Stimulated activated CD4-positive, alpha-beta T cell treated with anti-CD3 and anti-CD28 coated beads, Interleukin-4, amount 100 ng/mL, for 4 hours (primary cell): Measurements from ENCODE around the gene BBX.

Experiments
- DNase-seq, 2 experiments: peaks; one replicate each; pipeline ENCODE4 v3.0.0-alpha.2; 2020

BBX gene

DNA sequence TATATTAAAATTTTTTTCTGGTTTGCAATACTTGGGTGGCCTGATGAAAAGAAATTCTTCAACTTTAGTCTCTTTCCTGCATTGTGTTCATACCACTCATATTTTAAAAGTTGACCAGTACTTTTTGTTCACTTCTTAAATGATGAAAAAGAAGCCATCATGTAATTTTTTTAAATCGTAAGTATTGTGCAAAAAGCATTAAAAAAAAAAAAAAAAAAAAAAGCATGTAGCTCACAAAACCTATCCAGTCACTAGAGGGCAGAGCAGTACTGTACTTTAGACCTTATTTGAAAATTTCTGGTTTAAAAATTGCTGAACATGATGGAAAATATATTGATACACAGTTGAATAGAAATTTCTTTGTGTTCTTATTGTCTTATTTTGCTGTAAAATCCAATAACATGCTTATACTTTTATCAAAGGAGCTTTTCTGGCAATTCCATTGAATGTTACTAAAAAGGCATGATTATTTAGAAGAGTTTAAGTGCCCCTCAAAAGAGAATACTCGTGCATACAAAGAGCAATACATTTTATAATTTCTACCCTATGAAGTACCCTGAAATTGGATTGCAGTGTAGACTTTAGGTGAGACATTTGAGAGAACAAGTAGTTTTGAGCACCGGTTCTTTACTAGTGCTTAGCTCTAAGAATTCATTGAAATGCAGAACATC, 137.7 kb downstream of the BBX start:
- no peak for DNase-seq

DNA sequence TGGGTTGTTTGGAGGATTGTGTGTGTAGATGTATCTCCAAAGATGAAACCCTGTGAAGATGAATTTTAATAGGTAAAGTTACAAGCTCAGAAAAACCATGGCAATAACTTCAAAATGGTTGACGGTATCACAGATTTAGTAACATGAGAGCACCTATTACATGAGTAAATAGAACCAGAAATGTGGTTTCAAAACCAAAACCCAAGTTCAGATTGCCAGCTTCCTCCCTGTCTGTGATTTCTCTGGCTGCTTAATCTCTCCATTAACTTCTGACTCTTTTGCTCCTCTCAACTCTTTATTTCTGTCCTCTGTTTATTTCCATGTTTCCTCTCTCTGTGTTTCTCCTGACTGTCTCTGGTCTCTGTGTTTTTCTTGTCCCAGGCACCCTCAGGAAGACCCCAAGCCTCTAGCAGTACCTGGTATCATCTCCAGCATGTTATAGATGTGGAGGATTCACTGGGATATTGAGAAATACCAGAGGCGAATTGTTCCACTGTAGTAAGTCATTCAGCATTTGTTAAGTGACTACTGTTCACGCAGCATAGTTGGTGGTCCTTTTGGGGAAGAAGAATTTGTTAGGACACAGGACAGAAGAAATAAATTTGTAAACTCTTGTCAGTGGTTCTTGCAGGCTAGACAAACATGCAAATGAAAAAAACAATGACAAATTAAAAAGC, 138.8 kb downstream of the BBX start:
- no peak for DNase-seq

DNA sequence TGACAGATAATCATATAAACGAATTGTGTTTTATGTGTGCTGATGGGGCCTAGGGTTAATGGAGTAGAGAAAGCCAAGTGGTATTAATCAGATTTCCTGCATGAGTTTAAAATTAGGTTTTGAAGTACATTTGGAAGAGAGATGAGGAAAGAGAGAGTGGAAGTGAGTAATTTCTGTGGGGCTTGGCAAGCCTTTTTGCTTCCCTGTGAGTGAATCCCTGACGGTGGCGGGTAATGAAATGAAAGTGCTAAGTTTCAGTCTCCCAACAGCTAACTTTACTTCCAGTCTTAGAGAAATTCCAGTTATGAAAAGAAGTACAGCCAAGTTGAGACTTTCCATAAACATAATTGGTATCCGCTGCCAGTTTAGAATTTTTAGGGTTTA, 139.4 kb downstream of the BBX start:
- DNase-seq = no peak

DNA sequence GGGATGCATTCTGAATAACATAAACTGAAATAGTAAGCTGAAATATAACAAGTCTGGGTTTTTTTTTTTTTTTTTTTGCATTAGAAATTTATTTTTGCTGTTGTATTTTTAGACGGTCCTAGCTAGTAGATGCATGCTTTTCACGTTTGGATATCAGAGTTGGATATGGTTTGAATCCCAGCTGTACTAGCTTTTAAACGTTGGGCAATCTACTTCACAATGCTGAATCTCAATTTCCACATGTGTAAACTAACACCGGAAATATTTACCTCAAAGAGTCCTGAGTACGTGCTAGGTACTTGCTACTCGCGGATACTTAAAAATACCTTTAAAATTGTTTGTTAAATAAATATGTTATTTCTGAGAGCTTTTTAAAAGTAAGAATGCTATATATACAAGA, 139.8 kb downstream of the BBX start:
- no peak for DNase-seq

DNA sequence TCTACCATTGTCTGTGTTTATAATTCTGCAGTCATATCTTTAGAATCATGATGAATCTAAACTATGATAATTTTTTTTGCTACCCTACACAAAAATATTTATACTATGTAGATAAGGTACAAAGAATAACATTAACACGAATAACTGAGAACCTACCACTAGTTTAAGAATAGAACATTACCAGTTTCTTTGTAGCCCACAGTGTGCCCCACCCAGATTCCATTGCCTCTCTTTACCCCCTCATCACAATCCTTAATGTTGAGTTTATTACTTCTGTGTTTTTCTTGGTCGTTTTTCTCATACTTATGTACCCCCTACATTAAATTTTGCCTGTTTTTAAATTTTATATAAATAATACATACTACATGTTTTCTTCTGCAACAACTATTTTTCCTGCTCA, 140.5 kb downstream of the BBX start:
- no peak for DNase-seq

DNA sequence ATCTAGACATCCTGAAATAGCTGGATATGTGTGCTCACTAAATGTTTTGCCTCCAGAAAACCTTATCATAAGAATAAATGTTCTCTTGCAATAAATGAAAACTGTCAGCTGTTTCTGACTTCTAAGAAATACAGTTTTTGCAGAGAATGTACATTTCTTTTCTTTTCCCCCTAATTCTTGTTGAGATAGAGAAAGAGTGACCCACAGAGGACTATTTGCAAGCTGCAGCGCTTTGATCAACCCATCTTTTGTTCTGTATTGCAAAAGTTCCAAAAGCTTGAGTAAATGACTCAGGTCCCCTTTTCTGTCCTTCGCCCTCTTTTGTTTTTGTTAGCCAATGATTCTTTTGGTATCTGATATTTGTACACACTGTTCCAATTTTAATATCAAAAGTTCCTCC, 141.9 kb downstream of the BBX start:
- no peak for DNase-seq

DNA sequence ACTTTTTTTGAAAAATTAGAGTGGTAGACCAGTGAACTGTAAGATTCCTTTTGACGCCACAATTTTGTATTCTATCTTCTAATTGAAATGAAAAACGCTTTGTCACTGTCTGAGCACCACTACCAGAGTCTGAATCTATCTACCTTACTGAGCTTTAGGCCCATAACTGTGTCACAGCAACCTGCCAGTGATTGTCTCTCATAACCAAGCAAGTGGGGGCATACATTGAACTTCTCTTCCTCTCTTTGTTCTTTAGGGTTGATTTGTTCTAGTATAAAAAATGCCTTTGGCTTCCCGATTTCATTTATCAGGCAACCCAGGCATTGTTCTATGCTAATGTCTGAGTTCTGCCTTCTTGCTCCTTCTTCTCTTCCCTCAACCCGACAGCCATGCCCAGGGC, 142.6 kb downstream of the BBX start:
- DNase-seq = no peak

DNA sequence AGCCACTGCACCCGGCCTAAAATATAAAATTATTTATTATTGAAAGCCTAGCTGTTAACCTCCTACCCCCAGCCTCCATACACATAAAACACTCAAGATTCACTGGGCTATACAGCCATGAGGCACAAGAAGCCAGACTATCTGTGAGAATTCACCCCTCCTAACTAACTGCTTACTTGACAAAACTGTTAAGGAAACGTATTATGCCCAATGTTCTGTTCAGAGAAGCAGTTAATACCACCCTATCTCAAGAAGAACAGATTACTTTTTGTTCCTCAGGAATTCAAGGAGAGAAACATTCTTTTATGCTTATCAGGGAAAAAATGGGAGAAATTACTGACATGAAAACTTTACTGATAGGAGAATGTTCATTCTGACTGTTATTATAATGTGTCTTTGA, 144.1 kb downstream of the BBX start:
- no peak for DNase-seq

DNA sequence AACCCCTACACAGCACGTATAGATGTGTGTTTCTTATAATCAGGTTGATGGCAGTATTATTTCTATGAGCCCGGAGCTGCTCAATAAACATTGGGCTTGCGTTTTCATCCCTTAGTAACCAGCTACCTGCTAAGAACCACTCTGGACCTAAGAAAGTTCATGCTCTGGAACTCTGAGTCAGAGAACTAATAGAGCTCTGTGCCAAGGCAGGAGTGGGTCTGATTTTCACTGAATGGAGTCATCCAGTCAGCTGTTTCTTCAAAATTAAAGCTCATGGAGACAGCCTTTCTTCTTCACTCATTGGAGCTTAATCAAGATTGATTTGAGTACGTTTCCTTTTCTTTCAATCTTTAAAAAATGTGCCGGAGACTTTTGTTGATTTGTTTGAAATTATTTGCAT, 145.7 kb downstream of the BBX start:
- no peak for DNase-seq

DNA sequence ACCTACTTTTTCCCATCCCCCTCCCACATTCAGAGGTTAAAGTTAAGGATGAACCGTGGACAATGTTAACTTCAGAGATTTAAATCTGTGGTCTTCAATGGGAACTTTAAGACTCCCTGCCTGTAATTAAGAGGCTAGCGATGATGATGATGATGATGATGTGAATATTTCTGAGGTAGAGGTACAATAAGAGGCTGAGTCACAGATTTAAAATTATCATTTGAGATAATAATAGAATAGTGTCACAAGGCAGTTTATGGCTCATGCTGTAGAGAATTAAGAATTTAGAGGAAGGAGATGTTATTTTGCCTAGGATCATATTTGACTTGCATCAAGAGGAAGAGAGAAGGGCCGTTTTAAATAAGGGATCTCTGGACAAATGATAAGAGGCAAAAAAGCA, 146.2 kb downstream of the BBX start:
- no peak for DNase-seq

DNA sequence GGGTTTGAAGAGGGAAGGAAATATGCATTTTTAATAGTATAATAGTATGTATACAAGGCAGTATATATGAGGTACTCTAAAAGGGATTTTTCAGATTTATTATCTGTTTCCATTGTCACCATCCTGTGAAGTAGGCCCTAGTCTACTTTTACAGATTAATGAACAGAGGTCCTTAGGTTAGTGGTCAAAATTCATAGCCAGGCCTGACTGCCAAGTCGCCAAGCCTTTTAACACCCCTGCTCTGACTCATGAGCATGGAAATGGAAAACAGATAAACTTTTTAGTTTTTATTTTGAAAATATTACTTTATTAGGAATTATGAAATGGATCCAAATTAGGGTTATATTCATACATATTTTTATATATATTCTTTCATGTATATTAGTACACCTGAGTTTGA, 146.9 kb downstream of the BBX start:
- DNase-seq = no peak

DNA sequence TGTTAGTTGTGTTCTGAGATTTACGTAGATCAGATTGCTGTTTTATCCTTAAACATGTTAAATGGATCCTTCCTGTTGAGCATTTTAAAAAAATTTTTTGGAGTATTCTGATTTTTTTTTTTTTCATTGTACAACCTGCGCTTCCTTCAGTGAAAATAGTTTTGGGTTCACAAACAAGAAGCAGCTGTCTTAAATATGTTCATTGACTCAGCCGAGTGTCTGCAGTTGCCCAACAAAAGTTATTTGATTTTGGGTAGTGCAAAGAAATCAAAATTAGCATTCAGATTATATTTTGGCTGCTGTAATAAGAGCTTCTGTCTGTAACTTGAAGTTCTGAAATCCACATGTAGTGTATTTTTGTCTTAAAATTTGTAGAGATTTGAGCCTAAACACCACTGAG, 148.2 kb downstream of the BBX start:
- DNase-seq = no peak

DNA sequence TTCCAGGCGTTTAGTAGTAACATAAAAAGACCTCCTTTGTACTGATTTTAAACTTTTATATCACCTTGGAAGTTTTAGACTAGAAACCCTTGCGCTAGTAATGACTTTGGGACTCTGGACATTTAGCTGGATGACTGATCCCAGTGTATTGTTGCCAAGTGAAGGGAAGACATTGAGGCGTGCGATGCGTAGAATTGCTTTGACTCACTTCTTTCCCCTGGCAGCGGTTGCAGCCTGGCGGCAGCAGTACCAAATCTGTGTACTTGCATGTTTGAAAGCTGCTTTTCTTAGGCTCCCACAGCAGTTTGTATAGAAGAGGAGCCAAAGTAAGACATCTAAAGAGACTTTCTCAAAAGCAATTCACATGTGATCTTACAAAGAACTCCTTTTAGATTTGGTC, 151.6 kb downstream of the BBX start:
- DNase-seq = no peak

DNA sequence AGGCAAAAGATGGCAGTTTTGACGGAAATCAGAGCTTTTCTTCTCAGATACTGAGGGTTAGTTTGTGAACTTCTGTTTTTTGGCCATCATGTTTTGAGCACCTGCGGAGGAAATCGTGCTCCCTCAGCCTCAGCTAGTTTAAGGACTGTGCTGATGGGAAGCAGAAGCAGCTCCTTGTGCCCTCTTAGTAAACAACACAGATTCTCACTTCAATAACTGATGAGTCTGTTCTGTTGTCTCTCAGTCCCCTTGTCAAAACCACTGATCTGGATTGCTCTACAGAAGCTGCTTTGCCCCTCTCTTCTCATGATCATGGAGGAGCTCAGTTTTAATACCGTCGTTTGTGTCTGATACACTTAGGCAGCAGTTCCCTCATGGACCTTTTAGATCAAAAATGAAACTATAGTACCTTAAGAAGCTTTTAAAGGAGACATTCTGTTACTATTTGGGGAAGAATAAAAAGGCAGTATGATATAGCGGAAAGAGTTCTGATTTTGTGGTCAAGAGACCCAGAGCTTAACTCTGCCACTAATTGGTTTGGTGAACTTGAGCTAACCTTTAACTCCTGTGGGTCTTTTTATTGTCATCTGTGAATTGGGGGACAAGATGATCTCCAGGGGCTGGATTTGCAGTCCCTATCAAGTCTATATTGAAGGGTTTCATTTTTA, 152.6 kb downstream of the BBX start:
- no peak for DNase-seq

DNA sequence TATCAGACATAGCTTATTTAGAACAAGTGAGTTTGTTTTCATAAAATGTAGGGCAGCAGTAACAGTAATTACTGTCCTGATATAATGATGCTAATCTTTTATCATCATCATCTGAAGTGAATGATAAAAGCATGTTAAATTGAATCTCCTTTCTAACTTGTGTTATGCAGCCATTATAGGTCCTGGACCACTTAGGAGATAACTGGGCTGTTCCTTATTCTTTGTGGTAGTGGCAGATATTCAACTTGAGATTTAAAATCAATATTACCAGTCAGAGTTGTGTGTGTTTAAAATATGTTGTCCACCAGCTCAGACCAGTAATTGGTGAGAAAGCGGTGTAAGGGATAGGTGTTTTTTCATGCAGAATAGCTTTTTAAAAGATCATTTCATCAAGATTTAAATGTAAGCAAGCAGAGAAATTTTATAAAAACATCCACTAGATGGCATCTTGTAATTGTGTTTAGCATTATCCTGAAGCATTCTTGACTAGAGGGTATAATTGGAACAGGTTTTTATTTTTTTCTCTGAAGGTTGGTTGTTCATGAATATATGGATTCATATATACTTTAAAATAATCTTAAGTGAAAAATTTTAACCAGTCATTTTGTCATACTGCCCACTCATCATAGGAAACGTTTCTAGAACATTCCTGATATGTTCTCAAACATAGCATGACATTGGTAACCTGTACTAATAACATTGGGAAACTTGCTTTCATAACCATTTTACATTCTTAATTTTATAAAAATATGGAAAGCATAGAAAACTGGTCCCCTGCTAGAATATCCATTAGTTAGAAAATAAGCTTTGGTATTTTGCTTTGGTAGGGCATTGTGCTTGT, 153.9 kb downstream of the BBX start:
- DNase-seq = no peak

DNA sequence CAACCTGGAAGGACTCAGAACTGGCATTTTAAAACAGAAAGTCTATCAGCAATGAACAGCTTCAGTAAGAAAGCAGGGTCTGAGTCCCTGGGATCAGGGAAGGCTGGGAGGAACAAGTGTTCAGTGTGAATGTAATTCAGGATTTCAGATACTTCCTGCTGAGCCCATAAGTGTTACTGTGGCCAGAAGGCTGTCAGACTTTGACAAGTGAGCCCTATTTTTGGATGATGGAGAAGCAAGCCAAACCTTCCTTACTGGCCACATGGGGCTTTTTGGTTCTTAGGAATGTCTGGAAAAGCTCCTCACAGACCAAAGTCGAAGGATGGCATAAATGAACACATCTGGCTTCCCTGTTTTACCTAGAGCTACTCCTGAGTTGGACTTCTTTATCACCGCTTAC, 157.2 kb downstream of the BBX start:
- no peak for DNase-seq

DNA sequence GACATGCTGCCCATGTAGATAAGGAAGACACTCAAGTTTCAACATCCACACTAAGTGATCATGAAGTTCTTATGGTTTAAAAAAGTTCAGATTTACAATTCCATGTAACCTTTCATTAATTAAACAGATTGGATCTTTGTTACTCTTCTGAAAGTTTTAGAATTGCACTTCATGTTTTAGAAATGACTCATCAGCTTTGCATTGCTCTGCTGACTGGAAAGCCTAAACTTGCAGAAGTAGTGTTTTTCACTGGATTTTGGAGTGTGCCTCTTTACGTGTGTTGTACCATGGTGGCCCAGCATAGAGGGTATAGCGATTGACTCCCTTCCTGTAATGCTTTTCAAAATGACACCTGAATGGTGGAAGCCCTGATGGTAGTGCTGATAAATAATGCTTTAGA, 157.9 kb downstream of the BBX start:
- DNase-seq = no peak

DNA sequence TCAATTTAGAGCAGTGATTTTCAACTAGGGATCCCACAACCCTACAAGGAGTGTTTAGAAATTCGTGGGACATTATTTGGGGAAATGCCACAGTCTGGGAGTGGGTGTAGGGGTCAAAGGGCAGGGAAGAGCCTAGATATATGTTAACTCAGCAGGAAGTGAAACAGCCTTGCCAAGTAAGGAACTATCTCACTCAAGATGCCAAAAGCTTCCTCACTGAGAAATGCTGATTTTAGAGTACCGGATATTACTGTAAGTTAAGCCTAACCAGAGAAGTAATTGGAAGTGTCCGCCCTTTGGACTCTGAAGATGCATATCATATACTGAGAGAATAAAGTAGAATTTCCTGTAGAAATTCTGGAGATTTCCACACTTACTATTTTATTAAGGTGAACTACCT, 158.6 kb downstream of the BBX start:
- DNase-seq = no peak

DNA sequence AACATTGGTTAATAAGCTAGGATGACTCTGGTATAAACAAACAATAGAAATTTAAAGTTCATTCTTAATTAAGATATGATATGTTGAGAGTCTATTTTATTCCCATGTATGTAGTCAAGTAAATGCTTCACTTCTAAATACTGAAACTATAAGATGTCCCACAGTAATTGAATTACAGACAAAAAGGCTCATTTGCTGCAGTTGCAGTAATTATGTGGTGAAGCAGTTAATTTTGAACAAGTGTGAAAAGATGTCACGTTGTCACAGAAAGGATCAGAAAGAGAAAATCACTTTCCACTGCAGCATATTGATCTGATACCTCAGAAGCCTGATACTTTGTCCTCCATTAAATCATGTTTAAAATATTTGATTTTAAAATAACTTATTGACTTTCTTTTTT, 159.8 kb downstream of the BBX start:
- no peak for DNase-seq

DNA sequence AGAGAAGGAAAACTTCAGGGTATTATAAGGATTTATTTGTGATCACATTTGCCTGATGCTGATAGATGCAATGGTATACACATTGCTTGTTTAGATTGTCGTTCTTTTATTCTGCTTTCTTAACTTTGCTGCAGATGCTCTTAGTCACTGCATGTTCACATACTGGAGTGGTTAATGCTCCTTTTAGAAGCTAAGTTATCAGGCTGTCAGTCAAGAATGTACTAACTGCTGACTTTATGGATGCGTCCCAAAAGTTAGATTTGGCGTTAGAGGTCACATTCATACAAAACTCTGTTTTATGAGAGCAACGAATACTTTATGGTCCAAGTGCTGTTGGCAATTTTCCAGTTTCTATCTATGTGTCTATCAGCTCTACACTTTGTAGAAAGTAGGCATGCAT, 160.7 kb downstream of the BBX start:
- no peak for DNase-seq

DNA sequence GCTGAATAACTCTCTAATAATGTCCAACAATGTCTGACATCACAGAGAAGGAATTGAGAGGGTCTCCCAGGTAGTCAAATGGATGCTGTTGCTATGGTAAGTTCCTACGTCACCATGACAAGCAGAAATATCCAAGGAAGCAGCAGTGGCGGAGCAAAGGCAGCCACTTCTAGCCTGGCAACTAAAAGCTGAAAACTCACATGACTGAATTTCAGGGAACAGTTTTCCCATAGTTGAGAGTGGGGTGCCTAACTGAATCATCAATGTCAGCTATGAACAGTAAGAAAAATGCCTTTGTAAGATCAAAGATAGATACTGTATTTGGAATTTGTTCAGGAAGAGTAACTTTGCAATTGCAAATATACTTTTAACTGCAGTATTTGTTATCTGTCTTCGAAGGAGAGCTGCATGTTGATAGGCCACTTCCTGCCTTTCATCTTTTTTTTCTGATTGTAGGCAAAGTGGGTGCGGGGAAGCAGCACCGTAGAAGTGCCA, 161.7 kb downstream of the BBX start:
- no peak for DNase-seq

DNA sequence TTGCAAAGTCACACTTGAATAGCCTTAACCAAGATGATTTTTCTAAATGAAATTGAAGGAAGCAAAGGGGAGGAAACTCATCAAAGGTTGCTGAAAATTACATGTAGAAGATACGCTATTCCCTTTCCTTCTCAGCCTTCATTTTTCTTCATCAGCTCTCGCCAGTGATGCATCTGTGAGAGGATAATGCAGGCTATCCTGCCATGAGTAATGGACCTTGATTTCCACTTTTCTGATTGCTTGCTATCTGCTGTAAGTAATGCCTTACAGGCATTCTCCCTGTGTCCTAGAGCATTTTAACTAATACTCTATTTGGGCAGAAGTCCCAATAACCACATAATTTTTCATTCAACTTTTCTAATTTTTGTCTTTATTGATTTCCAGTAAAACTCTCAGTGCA, 162.6 kb downstream of the BBX start:
- DNase-seq = no peak

DNA sequence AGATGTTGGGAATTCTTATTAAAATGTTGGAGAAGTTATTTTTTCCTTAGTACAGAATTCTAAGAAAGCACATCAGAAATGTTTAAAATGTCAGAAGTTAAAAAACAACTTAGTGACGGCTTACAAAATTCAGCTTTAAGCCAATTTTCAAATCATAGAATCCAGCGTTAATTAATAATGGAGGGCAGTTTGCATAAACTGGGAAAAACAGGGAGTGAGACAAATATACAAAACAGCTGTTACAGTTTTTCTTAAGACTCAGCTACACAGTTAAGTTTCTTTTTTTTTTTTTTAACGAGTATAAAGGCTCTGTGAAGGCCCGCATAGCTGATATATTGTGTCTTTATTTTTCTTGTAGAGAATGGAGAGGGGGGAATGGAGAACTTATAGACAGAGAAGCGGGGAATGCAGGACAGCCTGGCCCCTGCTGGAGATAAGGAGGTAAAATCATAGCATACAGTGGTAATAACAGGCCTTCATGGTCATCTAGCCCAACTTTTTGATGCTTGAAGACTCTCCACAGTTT, 164.4 kb downstream of the BBX start:
- no peak for DNase-seq
